CMK (cell line): ENCODE results near the gene NT5M.

Source experiments
- DNase-seq: peaks from one replicate; pipeline ENCODE4 v3.0.0-alpha.2; 2010; ENCODE audit warnings: low read depth

Gene NT5M

GRCh38 chr17:17395885-17396284, 92.7 kb downstream of the NT5M start:
- no peak for DNase-seq
